K562 (cell line): ENCODE data around the gene LTBP1. TPM values are rescaled to one million over a fixed set of nuclear protein-coding genes. Genes with fewer than 3 reads are reported as not detected.

Experiments
- ATAC-seq: fragments of 200-7000 bp; cut with Tn5 transposase; 3 replicates; pipeline ENCODE4 v1.9.1; 2020; ENCODE audit warnings: moderate library complexity
- BruUV-seq: library from RNA; stranded (reverse); fragments of 400-500 nt; replicated peaks from 2 replicates; lab custom pipeline; 2021; lab: Mats Ljungman, UMichigan
- CTCF ChIA-PET: fragments of 300-600 bp; formaldehyde crosslinking; extraction: SDS; loops from one replicate; lab custom pipeline; 2021; ENCODE audit warnings: low intra/inter-chr PET ratio; lab: Yijun Ruan, JAX
- POLR2A ChIA-PET: fragments of 300-600, 350-650 bp; sonication (Branson Sonifier 250); formaldehyde crosslinking; extraction: SDS; loops from one replicate; lab custom pipeline; 2021; ENCODE audit warnings: antibody characterized with exemption, inconsistent platforms; lab: Yijun Ruan, JAX
- DNase-seq, 4 experiments: peaks; one replicate each; pipeline versions ENCODE4 v3.0.0 to v3.0.0-alpha.2; 2011 to 2018; ENCODE audit warnings: low spot score in 3 of 4, mixed read lengths in 3 of 4; ENCODE audit errors: extremely low read depth in 1 of 4
- FAIRE-seq: peaks from 2 replicates; lab custom pipeline; 2011; peaks lifted over from hg19 to GRCh38; lab: Jason Lieb, UNC
- H2AFZ ChIP-seq: 2 replicates; pipeline ENCODE4 v1.6.0; 2011; ENCODE audit warnings: low read depth, low read length, control low read depth, inconsistent platforms
- H3K27ac ChIP-seq: fragments of 200-600 bp; 3 replicates; pipeline ENCODE4 v1.8.0; 2011; ENCODE audit warnings: low read depth, mild to moderate bottlenecking, control low read depth, inconsistent platforms, low read length, moderate library complexity, mixed read lengths; ENCODE audit errors: extremely low read depth
- H3K27me3 ChIP-seq, 2 experiments: fragments of 300-600 bp in 1 of 2; 2 replicates in 1 of 2; 3 replicates in 1 of 2; pipeline versions ENCODE4 v1.6.0 to v1.8.0; 2011; ENCODE audit warnings: inconsistent platforms in 2 of 2, low read length in 2 of 2, mild to moderate bottlenecking in 1 of 2, mixed read lengths in 1 of 2, moderate library complexity in 1 of 2; ENCODE audit not compliant: control insufficient read depth in 2 of 2, insufficient read depth in 2 of 2
- H3K36me3 ChIP-seq: fragments of 300-600 bp; 3 replicates; pipeline ENCODE4 v1.8.0; 2011; ENCODE audit warnings: mild to moderate bottlenecking, low read length, inconsistent platforms; ENCODE audit not compliant: control insufficient read depth, insufficient read depth
- H3K4me1 ChIP-seq, 2 experiments: fragments of 200-600 bp in 1 of 2; replicated peaks in 1 of 2; 2 replicates in 1 of 2; 3 replicates in 1 of 2; pipeline versions ENCODE4 v1.5.1 to v1.8.0; 2011; ENCODE audit warnings: inconsistent platforms in 2 of 2, low read length in 2 of 2, mild to moderate bottlenecking in 1 of 2, mixed read lengths in 1 of 2, moderate library complexity in 1 of 2; ENCODE audit not compliant: control insufficient read depth in 2 of 2, insufficient read depth in 2 of 2
- H3K4me2 ChIP-seq: 2 replicates; pipeline ENCODE4 v1.6.1; 2011; ENCODE audit warnings: low read length, control low read depth, inconsistent platforms, mixed read lengths; ENCODE audit not compliant: insufficient read depth
- H3K4me3 ChIP-seq: fragments of 200-600 bp; sonication (generic), shearing (Covaris generic); 2 replicates; pipeline ENCODE4 v1.5.1; 2016; ENCODE audit warnings: control low read depth, inconsistent platforms
- H3K79me2 ChIP-seq: fragments of 200-600 bp; 3 replicates; pipeline ENCODE4 v1.8.0; 2011; ENCODE audit warnings: low read length, inconsistent platforms; ENCODE audit not compliant: control insufficient read depth, insufficient read depth
- H3K9ac ChIP-seq, 2 experiments: 2 replicates each; pipeline versions ENCODE4 v1.6.0 to v1.6.1; 2011; ENCODE audit warnings: low read depth in 2 of 2, low read length in 2 of 2, control low read depth in 1 of 2, inconsistent platforms in 1 of 2, mild to moderate bottlenecking in 1 of 2, mixed read lengths in 1 of 2; ENCODE audit not compliant: insufficient read depth in 1 of 2
- H3K9me1 ChIP-seq: one replicate; pipeline ENCODE4 v1.6.0; 2011; ENCODE audit warnings: inconsistent platforms, mild to moderate bottlenecking, low read length, moderate library complexity; ENCODE audit not compliant: control insufficient read depth, insufficient read depth
- H3K9me3 ChIP-seq: replicated peaks from 2 replicates; pipeline ENCODE4 v1.5.1; 2011; ENCODE audit warnings: low read depth, low read length, inconsistent platforms; ENCODE audit not compliant: control insufficient read depth, insufficient read depth
- H4K20me1 ChIP-seq: replicated peaks from 2 replicates; pipeline ENCODE4 v1.6.1; 2011; ENCODE audit warnings: low read length, inconsistent platforms, mixed read lengths; ENCODE audit not compliant: control insufficient read depth, insufficient read depth
- DIDO1 ChIP-seq: fragments of 450-650 bp; IDR thresholded peaks from 2 replicates; pipeline ENCODE4 v1.6.1; 2016; ENCODE audit warnings: low read depth, missing biosample characterization, missing genetic modification characterization
- GABPB1 ChIP-seq: sonication (generic); formaldehyde crosslinking; IDR thresholded peaks from 2 replicates; pipeline ENCODE4 v1.8.0; 2022; ENCODE audit warnings: mild to moderate bottlenecking, missing genetic modification reagents
- KAT7 ChIP-seq: sonication (generic); formaldehyde crosslinking; IDR thresholded peaks from 2 replicates; pipeline ENCODE4 v1.8.0; 2022; ENCODE audit warnings: missing genetic modification reagents, mild to moderate bottlenecking, borderline replicate concordance
- MTA2 ChIP-seq: fragments of 450-650 bp; IDR thresholded peaks from 2 replicates; pipeline ENCODE4 v1.6.1; 2016; ENCODE audit warnings: low read depth
- PCBP2 ChIP-seq: fragments of 200-400 bp; formaldehyde crosslinking; IDR thresholded peaks from 2 replicates; pipeline ENCODE4 v1.6.1; 2018; ENCODE audit warnings: low read length, low read depth, mild to moderate bottlenecking, moderate library complexity; ENCODE audit not compliant: poor library complexity, severe bottlenecking
- RBM39 ChIP-seq: fragments of 200-400 bp; formaldehyde crosslinking; optimal IDR thresholded peaks from 2 replicates; pipeline ENCODE3; 2018; ENCODE audit warnings: low read depth, low read length
- SAFB2 ChIP-seq: fragments of 200-400 bp; formaldehyde crosslinking; IDR thresholded peaks from 2 replicates; pipeline ENCODE4 v1.6.1; 2018; ENCODE audit warnings: borderline replicate concordance, low read length, low read depth, moderate library complexity; ENCODE audit not compliant: severe bottlenecking
- SREBF1 ChIP-seq: fragments of 150-350 bp; IDR thresholded peaks from 2 replicates; pipeline ENCODE4 v1.6.1; 2014; ENCODE audit warnings: antibody characterized with exemption, low read depth, low read length, borderline replicate concordance
- TARDBP ChIP-seq: fragments of 450-650 bp; IDR thresholded peaks from 2 replicates; pipeline ENCODE4 v1.6.1; 2016
- TCFL5 ChIP-seq: fragments of 250-450 bp; sonication (Bioruptor Pico); conservative IDR thresholded peaks from 2 replicates; pipeline ENCODE4 v1.6.1; 2021; ENCODE audit warnings: mild to moderate bottlenecking, moderate library complexity, matching md5 sums
- ZNF282 ChIP-seq: sonication (generic); formaldehyde crosslinking; IDR thresholded peaks from 2 replicates; pipeline ENCODE4 v1.8.1; 2023; ENCODE audit warnings: missing genetic modification reagents
- ZNF316 ChIP-seq: fragments of 450-650 bp; IDR thresholded peaks from 2 replicates; pipeline ENCODE4 v1.6.1; 2016
- ZNF436 ChIP-seq: fragments of 250-450, 450-650 bp; sonication (Bioruptor Pico); formaldehyde crosslinking; IDR thresholded peaks from 2 replicates; pipeline ENCODE4 v1.7.0; 2020; ENCODE audit warnings: mild to moderate bottlenecking
- WGBS: fragments of 100-300 bp; shearing (Covaris generic); methylation state at CpG from one replicate; pipeline ENCODE4 v1.1.6; 2016; ENCODE audit warnings: low coverage, mixed read lengths; ENCODE audit not compliant: insufficient coverage; ENCODE audit errors: missing lambda C conversion rate; 5-methylcytosine and 5-hydroxymethylcytosine counted together
- in situ Hi-C: fragments of 300-500 bp; cut with MboI; formaldehyde crosslinking; loops from 4 replicates; pipeline ENCODE4 v1.15.0; 2018; ENCODE audit warnings: inconsistent platforms, mixed read lengths
- intact Hi-C: fragments of 100-400 bp; cut with micrococcal nuclease; formaldehyde crosslinking; loops from 2 replicates; pipeline ENCODE4 v1.14.2; 2022
- polyA plus RNA-seq, 8 experiments: library from polyadenylated mRNA; depleted of rRNA in 4 of 8; stranded (reverse) in 5 of 8; unstranded in 3 of 8; fragments of >200 nt; fragmentation: Nextera tagmentation in 2 of 8; fragmentation: Illumina TruSeq in 1 of 8; extraction: Ambion mirVana in 2 of 8; extraction: Trizol in 1 of 8; gene quantifications; 2 replicates each; pipeline versions ENCODE4 v1.2.1 to v1.2.3, GENCODE V29; 2011 to 2014; ENCODE audit warnings: inconsistent platforms in 1 of 8, missing spikeins in 1 of 8
- total RNA-seq, 7 experiments: library from RNA; depleted of rRNA in 6 of 7; stranded (reverse); fragments of >200 nt in 6 of 7; fragmentation: Illumina TruSeq in 2 of 7; extraction: Trizol in 2 of 7; gene quantifications; 2 replicates each; pipeline versions ENCODE4 v1.2.1 to v1.2.3, GENCODE V29; 2011 to 2021; ENCODE audit warnings: low replicate concordance in 1 of 7
- TF ChIP-seq, protein P1 (sequence below): sonication (generic); formaldehyde crosslinking; IDR thresholded peaks from 2 replicates; pipeline ENCODE4 v1.8.0; 2023; ENCODE audit warnings: missing genetic modification reagents, mild to moderate bottlenecking, borderline replicate concordance
- TF ChIP-seq, protein P2 (sequence below): fragments of 250-450 bp; sonication (Bioruptor Pico); IDR thresholded peaks from 2 replicates; pipeline ENCODE4 v1.9.0; 2021; ENCODE audit warnings: mild to moderate bottlenecking

Gene LTBP1
- total and polyA plus RNA-seq, 9 of the 15 experiments (the other 6 are each of a cell fraction or from before 2014, with no cell fraction given) = 3.6 to 16.4 (median 8.5) TPM

DNA sequence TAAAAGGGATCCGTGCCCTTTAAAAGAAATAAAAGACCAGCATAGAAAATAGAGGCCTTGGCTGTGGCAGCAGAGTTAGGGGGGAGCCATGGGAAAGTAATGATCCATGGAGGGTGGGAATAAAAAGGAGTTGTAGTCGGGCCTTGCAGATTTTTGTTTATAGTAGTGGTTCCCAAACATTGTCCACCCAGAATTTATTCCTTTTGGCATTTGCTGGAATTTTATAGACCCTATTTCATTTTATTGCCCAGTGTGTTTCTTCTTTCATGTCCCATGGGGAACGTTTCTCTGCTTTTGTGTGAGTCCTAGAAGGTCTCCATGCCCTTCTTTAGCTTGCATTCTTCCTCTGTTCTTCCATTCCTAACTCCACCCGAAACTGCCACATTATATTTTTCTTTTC is 222.2 kb downstream of the LTBP1 start:
- Histone ChIP-seq H3K27me3 (no peaks in the 10 kb centered on the region), H3K9me3 (no peaks in the 10 kb centered on the region; the same call in 1 of the 2 replicates), H3K36me3 (no peaks in the 10 kb centered on the region), H3K27ac (no peak overlapping the region), H3K4me2 (no peak overlapping the region), H4K20me1 (no peaks in the 10 kb centered on the region), H3K4me3 (no peak overlapping the region), H3K79me2 (no peaks in the 10 kb centered on the region), H3K9me1 (no peaks in the 10 kb centered on the region), H3K9ac (no peak overlapping the region), H2AFZ (no peak overlapping the region), H3K4me1 (no peaks in the 10 kb centered on the region)
- in situ Hi-C loops = no loop called here
- no peak for ATAC-seq
- ChIA-PET POLR2A (no interaction called here), CTCF (no interaction called here)
- FAIRE-seq = no peak
- TF ChIP-seq ZNF282 (CRISPR knock-in tag) (no peak), RBM39 (no peak), DIDO1 (no peak), ZNF436 (CRISPR knock-in tag) (no peak), KAT7 (CRISPR knock-in tag) (no peak), TCFL5 (CRISPR knock-in tag) (no peak), SREBF1 (no peak), GABPB1 (CRISPR knock-in tag) (no peak), MTA2 (no peak), ZNF316 (no peak), SAFB2 (no peak), TARDBP (no peak), PCBP2 (no peak)
- TF ChIP-seq, protein P1, sequence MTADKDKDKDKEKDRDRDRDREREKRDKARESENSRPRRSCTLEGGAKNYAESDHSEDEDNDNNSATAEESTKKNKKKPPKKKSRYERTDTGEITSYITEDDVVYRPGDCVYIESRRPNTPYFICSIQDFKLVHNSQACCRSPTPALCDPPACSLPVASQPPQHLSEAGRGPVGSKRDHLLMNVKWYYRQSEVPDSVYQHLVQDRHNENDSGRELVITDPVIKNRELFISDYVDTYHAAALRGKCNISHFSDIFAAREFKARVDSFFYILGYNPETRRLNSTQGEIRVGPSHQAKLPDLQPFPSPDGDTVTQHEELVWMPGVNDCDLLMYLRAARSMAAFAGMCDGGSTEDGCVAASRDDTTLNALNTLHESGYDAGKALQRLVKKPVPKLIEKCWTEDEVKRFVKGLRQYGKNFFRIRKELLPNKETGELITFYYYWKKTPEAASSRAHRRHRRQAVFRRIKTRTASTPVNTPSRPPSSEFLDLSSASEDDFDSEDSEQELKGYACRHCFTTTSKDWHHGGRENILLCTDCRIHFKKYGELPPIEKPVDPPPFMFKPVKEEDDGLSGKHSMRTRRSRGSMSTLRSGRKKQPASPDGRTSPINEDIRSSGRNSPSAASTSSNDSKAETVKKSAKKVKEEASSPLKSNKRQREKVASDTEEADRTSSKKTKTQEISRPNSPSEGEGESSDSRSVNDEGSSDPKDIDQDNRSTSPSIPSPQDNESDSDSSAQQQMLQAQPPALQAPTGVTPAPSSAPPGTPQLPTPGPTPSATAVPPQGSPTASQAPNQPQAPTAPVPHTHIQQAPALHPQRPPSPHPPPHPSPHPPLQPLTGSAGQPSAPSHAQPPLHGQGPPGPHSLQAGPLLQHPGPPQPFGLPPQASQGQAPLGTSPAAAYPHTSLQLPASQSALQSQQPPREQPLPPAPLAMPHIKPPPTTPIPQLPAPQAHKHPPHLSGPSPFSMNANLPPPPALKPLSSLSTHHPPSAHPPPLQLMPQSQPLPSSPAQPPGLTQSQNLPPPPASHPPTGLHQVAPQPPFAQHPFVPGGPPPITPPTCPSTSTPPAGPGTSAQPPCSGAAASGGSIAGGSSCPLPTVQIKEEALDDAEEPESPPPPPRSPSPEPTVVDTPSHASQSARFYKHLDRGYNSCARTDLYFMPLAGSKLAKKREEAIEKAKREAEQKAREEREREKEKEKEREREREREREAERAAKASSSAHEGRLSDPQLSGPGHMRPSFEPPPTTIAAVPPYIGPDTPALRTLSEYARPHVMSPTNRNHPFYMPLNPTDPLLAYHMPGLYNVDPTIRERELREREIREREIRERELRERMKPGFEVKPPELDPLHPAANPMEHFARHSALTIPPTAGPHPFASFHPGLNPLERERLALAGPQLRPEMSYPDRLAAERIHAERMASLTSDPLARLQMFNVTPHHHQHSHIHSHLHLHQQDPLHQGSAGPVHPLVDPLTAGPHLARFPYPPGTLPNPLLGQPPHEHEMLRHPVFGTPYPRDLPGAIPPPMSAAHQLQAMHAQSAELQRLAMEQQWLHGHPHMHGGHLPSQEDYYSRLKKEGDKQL = no peak
- TF ChIP-seq, protein P2, sequence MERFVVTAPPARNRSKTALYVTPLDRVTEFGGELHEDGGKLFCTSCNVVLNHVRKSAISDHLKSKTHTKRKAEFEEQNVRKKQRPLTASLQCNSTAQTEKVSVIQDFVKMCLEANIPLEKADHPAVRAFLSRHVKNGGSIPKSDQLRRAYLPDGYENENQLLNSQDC (CRISPR knock-in tag) = no peak
- DNase-seq = no peak
- BruUV-seq = no TSS peak
- intact Hi-C loops = no loop called here
- WGBS = 25% methylated on average over 4 of the region's 4 CpGs
